ENCODE data around the gene PPP3CA.

- TF ChIP-seq EZH2 (IDR thresholded peaks at IDR 0.05; ENCODE audit: borderline replicate concordance, low read length) (no peak), CTCF (IDR thresholded peaks at IDR 0.05; ENCODE audit: low read length) (no peak)
Observed at GRCh38 chr4:101239665-101240064, 107.7 kb downstream of the PPP3CA start.
